Fibroblast of the conjunctiva (primary cell): ENCODE data around the gene NCOA6.
"Not testable (repeated sequence)": the region's sequence is repeated elsewhere in the genome, so short reads cannot be mapped to it uniquely, and the experiment has no call there.

Source experiments
- DNase-seq: peaks from one replicate; pipeline ENCODE4 v3.0.0-alpha.2; 2010; ENCODE audit warnings: low read depth

Gene NCOA6

DNA sequence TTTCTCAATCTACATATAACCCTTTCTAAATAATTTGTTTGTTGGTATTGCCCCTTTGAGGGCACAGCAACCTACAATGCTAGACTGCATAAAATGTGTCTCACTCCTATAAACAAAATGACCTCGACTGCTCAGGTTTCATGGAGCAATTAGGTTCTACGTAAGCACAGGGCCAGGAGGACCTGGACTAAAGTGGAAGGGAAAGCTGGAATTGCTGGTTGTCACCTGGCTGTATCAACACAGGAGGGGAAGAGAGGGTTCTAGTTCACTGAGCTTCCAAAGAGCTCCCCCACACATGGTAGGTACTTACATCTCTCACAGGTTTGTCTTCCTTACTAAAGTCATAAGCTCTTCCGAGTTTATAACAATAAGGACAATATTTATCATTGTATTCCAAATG is 51.0 kb downstream of the NCOA6 start:
- no peak for DNase-seq

DNA sequence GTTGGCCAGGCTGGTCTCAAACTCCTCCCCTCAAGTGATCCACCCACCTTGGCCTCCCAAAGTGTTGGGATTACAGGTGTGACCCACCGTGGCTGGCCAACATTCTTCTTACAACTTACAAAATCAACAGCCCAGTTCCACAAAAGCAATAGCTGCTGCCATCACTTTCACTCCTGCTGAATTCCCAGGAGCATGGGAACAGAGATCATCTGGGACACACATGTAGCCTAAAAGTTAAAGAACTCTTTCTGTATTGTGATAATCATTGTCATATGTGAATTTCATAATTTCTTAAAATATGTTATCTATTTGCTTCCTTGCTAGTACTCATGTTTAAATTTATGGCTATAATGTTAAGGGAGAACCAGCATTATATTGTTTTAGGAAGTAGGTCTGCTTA is 51.7 kb downstream of the NCOA6 start:
- no peak for DNase-seq

DNA sequence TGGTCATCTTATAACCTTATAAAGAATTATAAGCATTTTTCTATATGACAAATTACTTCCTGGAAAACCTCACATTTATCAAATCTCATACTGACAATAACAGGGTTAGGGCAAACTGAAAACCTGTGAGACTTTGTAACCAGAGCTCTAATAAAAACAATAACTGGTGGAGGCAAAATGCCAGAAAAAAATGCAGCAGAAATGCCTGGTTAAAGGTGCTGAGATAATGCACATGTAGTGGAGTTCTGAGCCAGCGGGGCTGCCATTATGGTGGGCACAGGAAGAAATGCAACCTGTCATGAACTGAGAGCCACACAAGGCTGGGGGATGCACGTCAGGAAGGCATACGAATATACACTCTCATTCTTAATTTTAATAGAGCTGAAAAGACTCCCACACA is 53.0 kb downstream of the NCOA6 start:
- DNase-seq = no peak

DNA sequence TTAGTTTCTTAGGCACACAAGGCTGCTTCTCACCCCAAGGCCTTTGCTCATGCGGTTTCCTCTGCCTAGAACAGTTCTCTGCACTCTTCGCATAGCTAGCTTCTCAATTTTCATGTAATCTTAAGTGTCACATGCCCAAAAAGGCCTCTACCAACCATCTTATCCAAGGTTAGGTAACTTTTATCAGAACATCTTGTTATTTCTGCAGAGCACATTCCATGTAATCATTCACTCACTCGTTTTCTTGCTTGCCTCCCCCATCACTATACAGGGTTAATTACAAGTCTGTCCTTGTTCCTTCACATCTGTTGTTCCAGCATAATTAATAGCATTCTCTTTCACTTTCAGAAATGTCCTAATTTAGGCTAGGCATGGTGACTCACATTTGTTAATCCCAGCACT is 53.8 kb downstream of the NCOA6 start:
- DNase-seq = no peak

DNA sequence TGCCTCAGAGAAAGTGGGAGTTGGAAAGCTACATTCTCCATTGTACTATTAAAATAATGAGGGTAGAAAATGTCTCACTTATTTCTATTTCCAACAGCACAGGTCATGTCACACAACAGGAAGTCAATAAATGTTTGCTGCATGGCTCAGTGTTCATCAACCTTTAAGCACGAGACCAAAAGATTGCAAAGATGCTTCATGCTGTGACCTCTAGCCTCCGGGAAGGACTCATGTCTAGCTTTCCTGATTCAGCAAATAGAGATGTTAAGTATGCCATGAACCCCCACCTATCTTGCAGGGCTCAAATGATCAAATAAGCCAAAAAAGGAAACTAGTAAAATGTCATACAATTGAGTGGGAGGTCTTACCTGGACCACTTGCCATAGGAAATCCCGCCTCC is 57.4 kb downstream of the NCOA6 start:
- no peak for DNase-seq

DNA sequence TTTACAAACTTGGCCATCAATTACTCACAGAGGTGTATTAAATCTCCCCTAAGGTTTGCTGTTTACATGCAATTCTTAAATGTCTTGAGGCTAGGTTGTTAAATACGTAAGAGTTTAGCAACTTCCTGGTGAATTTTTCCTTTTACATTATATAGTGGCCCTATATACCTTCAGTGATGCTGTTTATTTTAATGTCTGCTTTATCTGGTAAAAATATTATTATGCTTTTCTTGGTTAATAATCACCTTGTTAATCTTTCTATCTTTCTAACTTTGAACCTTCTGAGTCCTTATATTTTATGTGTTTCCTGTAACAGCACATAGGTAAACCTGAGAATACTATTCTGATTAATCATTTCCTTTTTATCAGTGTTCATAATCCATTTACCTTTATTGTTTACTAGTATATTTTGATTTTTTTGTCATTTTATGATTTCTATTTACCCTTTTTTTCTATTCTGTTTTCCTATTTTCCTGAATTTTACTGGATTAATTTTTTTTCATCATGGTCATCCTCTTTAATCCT is 63.4 kb downstream of the NCOA6 start:
- DNase-seq = no peak

DNA sequence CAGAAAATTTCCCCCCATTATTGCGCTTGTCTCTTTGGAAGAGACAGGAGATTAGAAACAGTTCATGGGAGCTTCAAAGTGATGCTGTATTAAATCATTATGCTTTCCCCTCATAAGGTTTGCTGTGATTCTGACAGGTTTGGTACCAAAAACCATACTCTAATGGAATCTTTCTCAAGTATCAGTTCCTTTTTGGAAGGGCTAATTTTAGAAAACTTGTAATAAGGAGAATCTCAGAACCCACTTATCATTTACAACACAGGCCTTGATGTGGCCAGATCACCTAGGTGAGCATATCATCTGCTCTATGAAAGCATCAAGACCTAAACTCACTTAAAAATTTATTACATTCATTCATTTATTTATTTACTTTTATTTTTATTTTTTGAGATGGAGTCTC is 70.1 kb downstream of the NCOA6 start:
- DNase-seq = no peak

DNA sequence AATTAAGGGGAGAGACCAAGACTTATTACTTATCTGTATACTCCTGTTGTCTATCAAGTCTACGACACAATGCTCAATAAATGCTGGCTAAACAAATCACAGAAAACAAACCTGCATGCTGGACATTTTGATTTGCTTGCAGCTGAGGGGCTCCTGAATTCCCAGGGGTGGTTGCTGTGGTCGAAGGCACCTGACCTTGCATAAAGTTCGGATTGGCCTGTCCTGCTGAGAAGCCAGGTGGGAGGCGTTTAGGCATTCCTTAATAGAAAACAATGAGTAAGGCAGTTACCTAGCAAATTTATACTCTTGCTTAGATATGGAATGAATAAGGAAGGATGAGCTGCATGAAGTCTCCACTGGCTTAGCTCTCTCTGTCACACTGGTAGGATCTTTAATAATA is 70.8 kb downstream of the NCOA6 start:
- no peak for DNase-seq

DNA sequence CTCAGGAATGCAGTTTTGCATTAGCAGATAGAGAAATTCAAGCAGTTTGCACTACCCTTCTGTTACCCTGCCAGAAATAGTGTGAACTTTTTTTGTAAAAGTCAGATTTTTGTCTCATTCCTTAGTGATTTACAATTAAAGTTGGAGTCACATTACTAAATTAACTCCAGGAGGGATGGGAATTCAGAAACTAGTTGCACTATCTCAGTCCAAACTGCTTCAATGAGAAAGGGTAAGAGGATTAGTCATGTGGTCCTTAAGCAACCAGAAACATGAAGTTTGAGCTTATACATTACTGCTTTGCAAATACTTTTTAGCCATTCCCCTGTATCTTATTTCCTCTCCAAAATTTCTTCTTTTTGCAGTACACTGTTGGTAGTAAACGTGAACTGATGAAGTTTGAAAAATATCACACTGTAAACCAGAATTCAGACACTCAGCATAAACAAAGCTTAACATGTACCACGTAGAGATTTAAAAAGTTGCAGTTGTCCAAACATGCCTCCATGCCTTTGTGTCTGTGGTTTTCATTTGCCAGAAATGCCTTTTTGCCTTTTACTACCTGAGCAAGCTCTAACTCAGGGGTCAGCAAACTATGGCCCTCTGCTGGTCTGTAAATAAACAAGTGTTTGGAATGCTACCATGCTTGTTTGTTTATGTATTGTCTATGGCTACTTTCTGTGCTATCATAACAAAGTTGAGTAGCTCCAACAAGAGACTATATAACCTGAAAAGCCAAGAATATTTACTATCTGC is 71.6 kb downstream of the NCOA6 start:
- peak; percentile 24 for DNase-seq

DNA sequence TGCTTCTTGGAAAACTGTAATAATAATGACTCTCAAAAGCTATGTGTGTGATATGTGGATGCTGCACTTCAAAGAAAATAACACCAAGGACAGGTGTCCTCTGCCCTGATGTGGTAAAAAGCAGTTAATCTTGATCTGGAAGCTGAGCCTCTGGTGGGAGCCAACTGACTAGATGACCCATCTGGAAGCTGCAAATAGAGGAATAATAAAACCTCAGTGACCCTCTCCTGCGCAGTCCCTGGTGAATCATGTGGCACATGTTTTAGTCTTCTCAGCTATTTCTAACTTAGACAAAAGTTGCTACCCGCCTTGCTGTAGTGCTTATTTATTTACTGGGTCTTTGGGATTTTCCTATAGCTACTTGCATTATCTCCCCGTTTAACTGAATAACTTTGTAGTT is 74.0 kb downstream of the NCOA6 start:
- DNase-seq = no peak

DNA sequence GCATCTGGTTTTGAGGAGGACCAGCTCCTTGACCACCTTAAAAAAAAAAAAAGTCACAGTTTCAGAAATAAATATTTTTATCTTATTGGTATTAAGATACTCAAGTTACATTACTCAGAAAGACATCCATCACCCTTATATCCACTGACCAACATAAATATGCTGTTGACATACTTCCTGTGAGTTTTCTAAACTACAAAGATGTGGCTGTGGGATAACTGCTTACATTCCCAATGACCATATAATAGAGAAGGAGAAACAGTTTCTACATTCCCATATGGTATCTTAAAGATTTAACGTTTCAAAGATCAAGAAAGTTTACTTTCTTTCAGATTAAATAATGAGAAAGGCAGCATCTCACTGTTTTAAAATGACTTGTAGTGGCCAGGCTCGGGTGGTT is 75.0 kb downstream of the NCOA6 start:
- no peak for DNase-seq

DNA sequence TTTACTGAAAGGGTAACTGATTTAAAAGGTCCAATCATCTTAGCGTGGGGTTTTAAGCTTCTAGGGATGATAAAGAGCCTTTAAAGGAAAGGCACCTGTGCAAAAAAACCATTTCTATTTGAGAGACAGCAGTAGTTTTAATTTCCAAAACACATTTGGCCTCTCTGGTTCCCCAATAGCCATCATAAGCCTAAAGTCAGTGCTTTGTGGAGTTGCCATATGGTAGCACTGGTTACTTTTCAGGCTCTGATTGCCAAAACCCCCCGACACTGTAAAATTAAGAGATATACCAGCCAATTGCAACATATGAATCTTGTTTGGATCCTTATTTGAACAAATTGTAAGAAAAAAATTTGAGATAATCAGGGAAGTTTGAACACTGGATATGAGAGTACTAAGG is 76.7 kb downstream of the NCOA6 start:
- DNase-seq = no peak

DNA sequence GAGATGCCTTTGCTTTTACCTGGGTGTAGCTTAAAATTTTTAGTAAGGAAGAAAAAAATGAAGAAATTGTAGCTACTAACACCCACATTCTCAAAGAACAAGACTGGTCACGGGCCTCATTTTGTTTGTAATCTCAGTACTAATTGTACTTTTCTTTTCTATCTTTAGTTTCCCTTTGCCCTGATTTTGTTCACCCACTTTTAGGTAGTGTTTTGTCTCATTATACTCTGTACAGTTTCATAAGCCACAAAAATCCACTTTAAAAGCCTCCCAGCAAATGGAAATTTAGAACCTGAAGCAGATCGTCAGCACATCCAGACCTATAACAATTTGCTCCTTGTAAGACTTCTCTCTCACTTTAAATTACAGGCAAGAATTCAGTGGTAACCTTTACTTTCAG is 78.0 kb downstream of the NCOA6 start:
- DNase-seq = no peak

DNA sequence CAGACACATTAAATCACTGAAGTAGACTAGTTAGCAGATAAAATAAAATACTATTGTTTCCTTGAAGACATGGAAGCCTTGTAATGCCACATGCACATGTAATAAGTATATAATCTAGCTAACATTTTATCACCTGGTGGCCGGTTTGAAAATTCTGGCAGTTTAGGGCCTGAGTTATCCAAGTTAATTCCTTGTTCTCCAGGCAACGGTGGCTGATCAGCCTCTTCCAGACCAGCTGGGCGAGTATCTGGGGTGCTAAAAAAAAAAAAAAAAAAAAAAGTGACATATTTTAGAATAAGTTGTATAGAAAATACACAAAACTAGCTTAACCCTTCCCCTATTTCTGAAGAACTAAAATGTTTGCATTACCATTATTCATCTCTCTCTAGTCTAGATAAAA is 78.8 kb downstream of the NCOA6 start:
- DNase-seq = no peak

DNA sequence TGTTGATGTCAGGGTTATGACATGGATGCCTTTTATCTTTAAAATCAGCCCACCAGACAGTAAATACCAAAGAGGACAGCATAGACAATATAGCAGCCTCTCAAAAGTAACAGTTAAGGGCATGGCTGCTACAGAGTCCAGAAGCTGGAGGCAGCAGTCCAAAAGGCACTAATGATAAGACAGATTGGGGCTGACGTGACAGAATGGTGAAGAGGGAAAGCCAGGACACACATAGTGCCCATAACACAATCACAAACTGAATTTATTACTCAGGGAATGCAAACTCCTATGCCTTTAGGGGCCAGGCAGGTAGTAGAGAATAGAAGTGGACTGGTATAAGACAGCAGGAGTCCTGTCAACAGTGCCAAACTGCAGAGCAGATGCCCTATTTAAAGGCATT is 80.6 kb downstream of the NCOA6 start:
- DNase-seq = no peak

DNA sequence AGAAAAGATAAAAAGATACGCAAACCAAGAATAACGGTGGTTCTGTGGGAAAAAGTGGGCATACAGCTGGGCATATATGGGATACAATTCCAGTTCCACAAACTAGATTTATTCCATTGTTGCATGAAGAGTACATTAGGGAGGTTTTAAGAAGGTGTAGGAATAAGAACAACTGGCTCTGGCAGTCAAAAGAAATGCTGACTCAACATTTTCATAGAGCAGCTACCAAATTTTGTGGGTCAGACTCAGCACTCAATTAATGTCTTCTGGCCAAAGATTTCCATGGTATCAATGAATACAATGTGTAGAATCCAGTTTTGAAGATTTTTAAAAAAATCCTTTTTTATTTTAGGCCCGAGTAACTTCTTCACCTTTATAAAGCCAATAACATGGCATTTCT is 81.1 kb downstream of the NCOA6 start:
- DNase-seq = no peak

DNA sequence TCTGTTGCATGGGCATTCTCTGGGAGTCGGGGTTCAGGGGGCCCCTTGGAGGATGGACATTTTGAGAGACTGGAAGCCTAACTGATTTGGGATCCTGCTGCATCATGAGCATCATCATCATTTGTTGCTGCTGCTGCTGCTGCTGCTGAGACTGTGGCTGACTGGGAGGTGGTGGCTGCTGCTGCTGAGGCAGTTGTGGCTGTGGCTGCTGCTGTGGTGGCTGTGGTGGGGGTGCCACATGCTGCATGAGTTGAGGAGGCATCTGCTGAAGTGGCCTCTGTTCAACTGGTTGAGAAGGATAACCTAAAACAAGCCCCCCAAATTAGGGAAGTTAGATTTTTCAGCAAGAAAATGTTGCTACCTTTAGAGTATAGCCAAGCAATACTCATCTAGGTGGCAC is 82.4 kb downstream of the NCOA6 start:
- no peak for DNase-seq

DNA sequence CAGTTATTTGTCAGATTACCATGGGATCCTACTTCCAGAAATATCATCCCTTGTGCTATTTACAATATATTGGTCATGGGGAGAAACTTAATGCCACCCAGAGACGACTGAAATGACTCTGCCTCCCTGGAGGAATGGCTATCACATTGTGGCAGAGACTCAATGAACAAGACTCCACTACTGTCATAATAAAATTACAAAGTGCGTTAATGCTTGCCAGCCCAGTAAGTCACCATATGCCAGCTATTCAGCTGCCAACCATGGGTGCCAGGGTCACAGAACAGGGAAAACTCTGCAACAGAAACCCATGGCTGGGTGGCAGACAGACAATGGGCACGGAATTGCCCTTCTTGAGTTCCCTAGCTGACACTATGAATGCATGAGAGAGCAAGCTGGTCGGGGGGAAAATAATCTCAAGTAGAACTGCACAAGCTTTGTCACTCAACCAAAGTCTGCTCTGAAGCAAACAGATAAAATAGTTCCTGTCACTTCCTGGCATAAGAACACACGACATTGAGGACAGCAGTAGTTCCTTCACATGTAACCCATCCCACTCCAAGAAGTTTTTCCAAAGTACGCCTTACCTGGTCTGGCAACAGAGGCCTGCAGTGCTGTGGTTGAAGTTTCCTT is 89.2 kb downstream of the NCOA6 start:
- no peak for DNase-seq

DNA sequence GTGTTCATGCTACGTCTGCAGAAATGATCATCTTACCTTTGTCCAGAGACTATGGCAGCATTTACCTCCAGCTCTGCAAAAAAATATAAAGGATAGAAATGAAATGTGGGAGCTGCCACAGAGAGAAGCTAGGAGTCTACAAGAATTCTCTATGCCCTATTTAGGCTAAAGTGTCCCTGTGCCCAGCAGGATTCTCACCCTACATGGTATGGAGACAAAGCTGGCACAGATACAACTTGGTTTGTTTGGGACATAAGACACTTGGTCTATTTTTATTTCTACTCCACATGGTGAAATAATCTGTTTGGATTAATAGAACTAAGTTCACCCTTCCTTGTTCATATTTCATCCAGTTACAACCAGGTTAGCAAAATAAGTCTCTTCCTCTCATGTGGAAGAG is 92.9 kb downstream of the NCOA6 start:
- no peak for DNase-seq

DNA sequence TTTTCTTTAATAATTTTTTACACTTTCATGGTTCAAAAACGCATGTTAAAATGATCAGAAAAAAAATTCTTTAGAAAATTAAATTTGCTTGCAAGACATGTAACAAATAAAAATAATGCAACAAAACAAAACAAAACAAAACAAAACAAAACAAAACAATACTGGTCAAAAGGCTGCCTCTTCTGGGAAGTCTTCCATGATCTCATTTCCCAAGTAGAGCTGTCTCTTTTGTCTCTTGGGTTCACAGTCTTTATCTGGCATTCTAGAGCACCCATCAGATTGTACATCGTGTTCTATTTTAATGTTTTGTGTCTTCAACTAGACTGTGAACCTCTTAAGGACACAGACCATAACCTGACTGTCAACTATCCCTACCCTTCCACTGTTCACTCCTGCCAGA is 96.0 kb downstream of the NCOA6 start:
- no peak for DNase-seq

DNA sequence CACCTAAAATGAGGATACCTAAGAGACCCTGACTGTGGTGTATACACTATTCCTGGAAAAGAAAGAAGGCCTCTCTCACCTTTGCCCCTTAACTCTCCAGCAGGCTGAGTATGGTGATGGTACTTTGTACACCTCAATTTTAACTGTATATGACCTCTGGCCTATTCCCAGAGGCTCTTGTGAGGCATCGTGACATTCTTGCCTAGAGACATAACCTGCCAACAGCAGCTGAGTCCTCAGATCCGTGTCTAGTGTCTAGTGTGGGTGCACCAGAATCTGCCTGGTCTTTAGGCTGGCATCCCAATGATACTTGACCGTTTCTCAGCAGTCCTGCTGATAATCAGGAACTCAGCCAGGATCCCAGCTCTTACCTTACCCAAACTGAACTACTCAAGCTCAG is 101.3 kb downstream of the NCOA6 start:
- no peak for DNase-seq

DNA sequence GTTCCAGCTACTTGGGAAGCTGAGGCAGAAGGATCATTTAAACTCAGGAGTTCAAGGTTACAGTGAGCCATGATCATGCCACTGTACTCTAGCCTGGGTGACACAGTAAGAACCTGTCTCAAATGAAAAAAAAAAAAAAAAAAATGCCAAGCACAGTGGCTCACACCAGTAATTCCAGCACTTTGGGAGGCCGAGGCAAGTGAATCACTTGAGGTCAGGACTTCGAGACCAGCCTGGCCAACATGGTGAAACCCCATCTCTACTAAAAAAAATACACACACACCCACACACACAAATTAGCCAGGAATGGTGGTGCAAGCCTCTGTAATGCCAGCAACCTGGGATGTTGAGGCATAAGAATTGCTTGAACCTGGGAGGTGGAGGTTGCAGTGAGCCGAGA is 102.9 kb downstream of the NCOA6 start:
- not testable (repeated sequence) for DNase-seq

DNA sequence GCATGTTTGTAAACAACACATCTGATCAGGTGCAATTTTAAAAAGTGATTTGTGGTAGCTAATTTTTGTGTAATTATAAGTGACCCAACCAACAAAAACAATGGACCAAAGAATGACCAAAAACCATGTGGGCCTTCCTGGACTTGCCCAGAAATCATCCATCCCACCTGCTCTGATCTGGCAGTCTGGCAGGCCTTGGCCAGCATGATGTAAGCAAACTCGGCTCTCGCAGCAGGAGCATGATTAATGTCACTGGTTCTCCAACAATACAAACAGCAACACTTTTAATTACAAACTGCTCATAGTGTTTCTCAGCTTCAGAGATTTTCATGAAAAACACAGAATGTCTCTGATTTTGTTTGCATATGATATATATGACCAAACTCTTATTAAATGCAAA is 105.2 kb downstream of the NCOA6 start:
- DNase-seq = no peak
